Peyer's patch (tissue), 4 donors: ENCODE results near the gene TMEM202. TPM values are rescaled to one million over a fixed set of nuclear protein-coding genes. Genes with fewer than 3 reads are reported as not detected.
"Not testable (repeated sequence)": the region's sequence is repeated elsewhere in the genome, so short reads cannot be mapped to it uniquely, and the experiment has no call there.

Source experiments
- DNase-seq, 3 donors: peaks; one replicate each; pipeline ENCODE4 v3.0.0-alpha.2; 2017 to 2019
- H3K27ac ChIP-seq, 4 donors: fragments of 200-600 bp; sonication (generic); one replicate each; pipeline ENCODE4 v1.5.1; 2016 to 2019
- H3K27me3 ChIP-seq, 2 donors: fragments of 200-600 bp; sonication (generic); one replicate each; pipeline ENCODE4 v1.5.1; 2019
- H3K36me3 ChIP-seq, 3 donors: fragments of 200-600 bp; sonication (generic); one replicate each; pipeline ENCODE4 v1.5.1; 2016 to 2019
- H3K4me1 ChIP-seq, 4 donors: fragments of 200-600 bp; sonication (generic); one replicate each; pipeline ENCODE4 v1.5.1; 2016 to 2019
- H3K4me3 ChIP-seq, 4 donors: fragments of 200-600 bp; sonication (generic); 1 replicate in 3 of 4; 2 replicates in 1 of 4; pipeline ENCODE4 v1.5.1; 2016 to 2019; ENCODE audit warnings: mild to moderate bottlenecking in 1 of 4
- H3K9me3 ChIP-seq, 4 donors: fragments of 200-600 bp; sonication (generic); one replicate each; pipeline ENCODE4 v1.5.1; 2016 to 2019; ENCODE audit warnings: mild to moderate bottlenecking in 1 of 4
- CTCF ChIP-seq, 6 experiments: fragments of 450-650 bp in 4 of 6; fragments of 200-600 bp in 2 of 6; sonication (generic) in 1 of 6; IDR thresholded peaks; one replicate each; pipeline ENCODE4 v1.5.1; 2017 to 2019; ENCODE audit warnings: antibody characterized with exemption in 6 of 6, mild to moderate bottlenecking in 3 of 6, moderate library complexity in 1 of 6
- POLR2A ChIP-seq, 2 donors: fragments of 450-650 bp; IDR thresholded peaks; one replicate each; pipeline ENCODE4 v1.5.1; 2017; ENCODE audit warnings: antibody characterized with exemption in 2 of 2, mild to moderate bottlenecking in 2 of 2, moderate library complexity in 2 of 2
- total RNA-seq, 4 donors: library from RNA; depleted of rRNA; stranded (reverse); fragments of >200 nt; gene quantifications; one replicate each; pipeline ENCODE4 v1.1.0, GENCODE V29; 2016

Gene TMEM202
- total RNA-seq, 4 donors from 2014 or later = not detected

DNA sequence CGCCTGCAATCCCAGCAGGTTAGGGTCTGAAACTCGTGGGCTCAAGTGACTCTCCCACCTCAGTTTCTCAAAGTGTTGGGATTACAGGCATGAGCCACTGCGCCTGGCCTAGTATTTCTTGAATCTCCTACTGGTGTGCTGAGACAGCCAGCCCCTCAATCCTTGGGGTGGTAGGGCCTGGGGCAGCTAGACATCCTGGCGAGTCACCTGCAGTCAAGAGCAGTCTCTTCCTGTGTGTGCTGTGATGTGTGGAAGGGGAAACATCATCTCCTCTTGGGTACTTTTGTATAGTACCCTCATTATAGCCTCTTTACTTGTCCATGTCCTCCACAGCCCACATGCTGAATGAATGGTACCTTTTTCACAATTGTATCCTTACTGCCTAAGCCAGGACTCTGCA is 17.4 kb upstream of the TMEM202 start:
- H3K4me1 ChIP-seq = peaks cover 0 to 10% (median 3%) of the 10 kb centered on the region in 4 donors
- H3K27ac ChIP-seq = no peak overlapping the region
- no peaks in the 10 kb centered on the region for H3K9me3 ChIP-seq
- H3K36me3 ChIP-seq = no peaks in the 10 kb centered on the region
- H3K27me3 ChIP-seq = no peaks in the 10 kb centered on the region
- no peak for DNase-seq
- TF ChIP-seq CTCF (IDR thresholded peaks at IDR 0.05) (no peak), POLR2A (IDR thresholded peaks at IDR 0.05) (no peak)
- H3K4me3 ChIP-seq = no peak overlapping the region

DNA sequence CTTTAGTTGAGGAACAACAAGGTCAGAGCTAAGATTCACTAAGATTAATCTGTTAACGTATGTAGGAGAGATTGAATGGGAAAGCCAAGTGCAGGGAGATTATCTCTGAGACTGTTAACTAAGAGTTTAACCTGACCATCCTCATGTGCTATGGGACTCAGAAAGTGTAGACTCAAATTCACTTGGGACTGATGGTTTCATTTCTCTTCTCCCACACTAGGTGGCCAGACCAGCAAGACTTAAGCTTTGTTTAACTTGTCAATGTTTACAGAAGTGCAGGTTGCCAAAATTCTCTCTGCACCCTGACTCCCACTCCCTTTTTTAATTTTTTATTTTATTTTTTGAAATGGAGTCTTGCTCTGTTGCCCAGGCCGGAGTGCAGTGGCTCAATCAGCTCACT is 16.0 kb upstream of the TMEM202 start:
- H3K4me3 ChIP-seq = no peak overlapping the region
- DNase-seq = no peak
- no peaks in the 10 kb centered on the region for H3K27me3 ChIP-seq
- no peaks in the 10 kb centered on the region for H3K9me3 ChIP-seq
- TF ChIP-seq CTCF (IDR thresholded peaks at IDR 0.05) = peak in 2 of 6 experiments; percentile 15 to 29
- TF ChIP-seq POLR2A (IDR thresholded peaks at IDR 0.05) = no peak
- H3K36me3 ChIP-seq = no peaks in the 10 kb centered on the region
- peaks cover 0 to 2% (median 0%) of the 10 kb centered on the region in 4 donors for H3K4me1 ChIP-seq
- no peak overlapping the region for H3K27ac ChIP-seq

DNA sequence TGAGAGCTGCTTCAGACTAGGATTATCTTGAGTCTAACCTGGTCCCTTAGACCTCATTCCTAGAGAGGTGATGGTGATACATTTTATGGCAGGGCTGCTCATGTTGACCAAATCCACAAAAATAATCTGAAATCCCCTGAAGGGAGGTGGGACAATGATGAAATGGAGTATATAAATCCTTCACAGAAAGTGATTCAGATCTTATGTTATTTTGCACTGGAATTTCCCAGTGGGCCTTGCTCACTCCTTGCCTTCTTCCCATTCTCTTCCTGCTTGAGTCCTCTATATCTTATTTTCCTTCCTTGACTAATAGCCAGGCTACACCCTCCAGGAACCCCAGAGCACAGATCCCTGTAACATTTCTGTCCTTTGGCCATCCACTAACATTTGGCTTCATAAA is 10.4 kb upstream of the TMEM202 start:
- DNase-seq = no peak
- no peaks in the 10 kb centered on the region for H3K9me3 ChIP-seq
- H3K27me3 ChIP-seq = no peaks in the 10 kb centered on the region
- no peak for TF ChIP-seq CTCF (IDR thresholded peaks at IDR 0.05)
- TF ChIP-seq POLR2A (IDR thresholded peaks at IDR 0.05) = no peak
- H3K27ac ChIP-seq = no peak overlapping the region
- no peaks in the 10 kb centered on the region for H3K36me3 ChIP-seq
- H3K4me3 ChIP-seq = no peak overlapping the region
- no peaks in the 10 kb centered on the region for H3K4me1 ChIP-seq

GRCh38 chr15:72389231-72389630 is 8.9 kb upstream of the TMEM202 start:
- no peaks in the 10 kb centered on the region for H3K36me3 ChIP-seq
- no peaks in the 10 kb centered on the region for H3K4me1 ChIP-seq
- DNase-seq = no peak
- H3K9me3 ChIP-seq = no peaks in the 10 kb centered on the region
- H3K27me3 ChIP-seq = no peaks in the 10 kb centered on the region
- no peak overlapping the region for H3K27ac ChIP-seq
- TF ChIP-seq CTCF (IDR thresholded peaks at IDR 0.05) (no peak), POLR2A (IDR thresholded peaks at IDR 0.05) (no peak)
- no peak overlapping the region for H3K4me3 ChIP-seq

- not testable (repeated sequence) for H3K27me3 ChIP-seq, H3K36me3 ChIP-seq, H3K4me3 ChIP-seq, DNase-seq, H3K27ac ChIP-seq, H3K4me1 ChIP-seq, H3K9me3 ChIP-seq
These were observed 1.8 kb upstream of the TMEM202 start for GRCh38 chr15:72396331-72396730.

DNA sequence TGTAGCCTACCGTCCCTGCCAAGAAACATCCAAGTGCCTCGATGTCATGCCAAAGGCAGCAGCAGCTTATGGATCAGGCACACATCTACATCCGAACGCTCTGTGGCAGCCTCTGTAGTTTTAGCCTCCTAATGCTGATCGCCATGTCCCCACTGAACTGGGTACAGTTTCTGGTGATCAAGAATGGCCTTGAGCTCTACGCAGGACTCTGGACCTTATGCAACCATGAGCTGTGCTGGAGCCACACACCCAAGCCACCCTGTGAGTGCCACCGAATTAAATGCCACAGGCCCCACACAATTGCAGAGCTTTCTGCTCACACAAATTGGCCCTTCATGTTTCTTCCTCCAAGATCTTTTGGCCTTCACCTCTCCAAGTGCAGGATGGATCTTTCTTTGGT is 543 bp downstream of the TMEM202 start:
- TF ChIP-seq POLR2A (IDR thresholded peaks at IDR 0.05) (no peak), CTCF (IDR thresholded peaks at IDR 0.05) (no peak)
- Histone ChIP-seq H3K9me3 (no peaks in the 10 kb centered on the region), H3K4me1 (no peaks in the 10 kb centered on the region), H3K27ac (no peak overlapping the region), H3K27me3 (no peaks in the 10 kb centered on the region), H3K36me3 (no peaks in the 10 kb centered on the region), H3K4me3 (no peak overlapping the region)
- DNase-seq = peak in 1 of 3 donors; percentile 53
